ENCODE data around the gene CSNK2A2.

Gene CSNK2A2

DNA sequence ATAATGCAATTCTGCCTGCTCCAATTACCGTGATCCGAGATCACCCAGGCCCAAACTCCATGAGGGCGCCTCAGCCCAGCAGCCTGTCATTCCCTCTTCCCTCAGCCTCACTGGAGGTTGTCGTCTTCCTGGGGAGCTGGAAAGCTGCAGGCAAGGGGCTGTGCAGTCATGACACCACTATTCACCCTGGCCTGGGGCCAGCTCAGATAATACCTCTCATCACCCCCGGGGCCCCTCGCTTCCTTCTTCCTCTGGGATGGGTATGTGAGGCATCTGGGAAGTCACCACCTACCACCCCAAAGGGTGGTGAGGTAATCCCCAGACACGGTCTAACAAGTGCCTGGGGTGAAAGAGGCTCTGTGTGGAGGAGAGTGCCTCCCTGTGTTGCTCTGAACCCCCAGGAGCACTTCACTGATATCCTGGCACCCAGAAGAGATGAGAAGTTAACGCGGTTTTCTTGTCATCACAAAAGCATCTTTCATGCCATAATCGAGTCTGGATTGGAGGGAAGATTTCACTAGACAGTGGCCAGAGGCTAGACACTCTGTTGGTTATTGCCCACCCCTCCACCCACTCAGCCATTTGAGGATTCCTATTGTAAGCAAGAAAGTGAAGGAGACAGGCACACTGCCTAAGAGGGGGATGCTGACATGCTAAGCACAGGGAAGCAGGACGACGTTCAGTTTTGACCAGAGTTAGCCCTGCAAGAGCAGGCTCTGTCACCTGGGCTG is 87.2 kb downstream of the CSNK2A2 start:
- DNase-seq (ENCODE audit: low spot score), result no peak

DNA sequence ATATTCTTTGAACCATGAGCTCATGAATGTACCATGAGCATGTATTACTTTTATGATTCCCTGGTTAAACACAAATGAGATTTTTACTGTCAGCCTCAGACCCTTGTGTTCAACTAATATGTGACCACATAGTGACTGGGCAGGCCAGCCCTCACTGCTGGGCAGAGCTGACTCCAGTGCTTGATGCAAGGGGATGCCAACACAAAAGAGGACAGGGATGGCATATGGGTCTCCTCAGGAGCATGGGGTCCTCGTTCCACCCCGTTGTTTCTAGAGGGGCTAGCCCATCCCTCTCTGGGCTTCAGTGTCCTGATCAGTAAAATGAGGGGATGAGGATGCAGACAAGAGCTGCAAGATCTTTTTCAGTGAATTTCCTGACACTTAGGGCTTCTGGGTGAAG is 88.0 kb downstream of the CSNK2A2 start:
- no peak for DNase-seq (ENCODE audit: low spot score)

DNA sequence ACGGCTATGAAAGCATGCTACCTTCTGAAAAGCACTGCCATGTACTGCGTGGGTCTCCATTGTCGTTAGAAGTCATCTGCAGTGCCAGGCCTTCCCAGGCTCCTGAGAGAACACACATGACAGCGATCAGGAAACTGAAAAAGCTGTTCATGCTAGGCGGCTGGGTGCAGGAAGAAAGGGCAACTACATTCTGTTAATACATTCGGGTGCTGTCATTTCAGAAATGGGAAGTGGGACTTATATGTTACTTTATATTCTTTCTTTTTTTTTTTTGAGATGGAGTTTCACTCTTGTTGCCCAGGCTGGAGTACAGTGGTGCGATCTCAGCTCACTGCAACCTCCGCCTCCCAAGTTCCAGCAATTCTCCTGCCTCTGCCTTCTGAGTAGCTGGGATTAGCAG is 88.6 kb downstream of the CSNK2A2 start:
- no peak for DNase-seq (ENCODE audit: low spot score)
